HG03139 (cell line): ENCODE results near the gene DOCK9.
"Not testable (repeated sequence)": the region's sequence is repeated elsewhere in the genome, so short reads cannot be mapped to it uniquely, and the experiment has no call there.

Experiments used
- ATAC-seq: cut with Tn5 transposase; IDR thresholded peaks from one replicate; pipeline ENCODE4 v1.9.1; 2021; ENCODE audit not compliant: unreplicated experiment

Gene DOCK9

DNA sequence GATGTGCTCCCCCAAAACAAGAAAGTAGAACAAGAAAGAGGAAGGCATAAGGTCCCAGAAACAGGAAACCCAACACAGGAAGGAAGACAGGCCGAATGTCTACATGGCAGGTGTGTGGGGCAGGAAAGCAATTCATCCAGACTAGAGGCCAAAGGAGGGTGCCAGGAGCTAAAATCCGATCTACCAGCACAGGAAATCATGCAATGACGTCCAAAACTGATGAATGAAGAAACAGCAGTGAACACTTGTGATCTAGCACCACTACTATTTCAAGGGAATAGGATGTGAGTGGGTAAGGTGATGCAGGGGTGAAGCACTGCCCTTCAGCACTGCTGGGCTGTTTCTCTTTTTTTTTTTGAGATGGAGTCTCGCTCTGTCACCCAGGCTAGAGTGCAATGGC lies 59.1 kb downstream of the DOCK9 start:
- no peak for ATAC-seq

DNA sequence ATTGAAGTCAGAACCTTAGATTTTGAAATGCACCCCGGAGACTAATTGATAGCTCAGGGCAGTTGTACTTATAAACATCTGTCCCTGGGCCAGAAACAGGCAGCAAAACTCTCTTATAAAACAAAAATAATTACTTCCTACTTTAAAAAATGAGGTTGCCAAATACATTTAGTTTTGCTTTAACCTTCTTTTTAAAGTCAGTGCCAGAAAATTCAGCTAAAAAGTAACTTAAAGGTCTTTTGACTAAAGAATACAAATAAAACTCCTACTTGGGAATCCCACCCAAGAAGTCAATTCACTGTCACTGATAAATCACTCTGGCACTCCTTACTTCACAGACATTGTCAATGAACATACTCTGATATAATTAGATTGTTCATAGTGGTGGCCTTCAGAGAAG lies 60.7 kb downstream of the DOCK9 start:
- no peak for ATAC-seq

DNA sequence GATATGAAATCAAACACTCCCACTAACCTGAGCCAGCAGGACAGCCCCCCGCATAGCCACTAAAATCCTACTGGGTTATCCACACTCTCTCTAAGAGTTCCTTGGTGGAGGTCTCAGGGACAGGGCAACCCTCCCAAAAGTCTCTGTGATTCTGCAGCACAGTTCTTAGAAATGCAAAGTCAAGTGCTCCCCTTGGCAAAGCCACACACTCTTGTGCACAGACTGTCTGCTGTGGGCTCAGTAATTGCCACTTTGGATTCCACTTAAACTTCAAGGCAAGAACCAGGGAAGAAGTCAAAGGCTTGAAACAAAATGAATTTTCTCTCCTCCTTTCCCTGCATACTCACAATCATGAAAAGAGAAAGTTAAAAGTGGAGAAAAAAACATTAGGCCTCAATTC lies 61.5 kb downstream of the DOCK9 start:
- no peak for ATAC-seq

GRCh38 chr13:98915981-98916380 lies 61.9 kb downstream of the DOCK9 start:
- ATAC-seq: no peak

- ATAC-seq: no peak
These were observed 62.3 kb downstream of the DOCK9 start for GRCh38 chr13:98915563-98915962.

- no peak for ATAC-seq
These were observed 64.1 kb downstream of the DOCK9 start for GRCh38 chr13:98913741-98914140.

DNA sequence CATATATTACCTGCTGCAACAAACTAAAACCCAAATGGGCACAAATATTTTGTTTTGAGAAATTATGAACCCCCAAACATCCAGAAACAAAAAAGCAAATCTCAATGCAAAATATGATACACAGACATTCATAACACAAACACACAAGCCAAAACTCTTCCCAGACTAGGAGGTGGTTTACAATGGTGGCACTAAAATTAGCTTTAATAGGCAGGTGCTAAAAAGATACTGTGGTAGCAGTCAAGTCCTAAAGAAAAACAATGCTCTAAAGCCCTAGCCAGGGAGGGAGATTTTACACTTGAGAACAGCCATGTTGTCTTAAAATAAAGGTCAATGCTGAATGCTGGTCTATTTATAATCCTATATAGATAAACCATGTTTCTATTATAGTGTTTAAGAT lies 65.0 kb downstream of the DOCK9 start:
- ATAC-seq: no peak

DNA sequence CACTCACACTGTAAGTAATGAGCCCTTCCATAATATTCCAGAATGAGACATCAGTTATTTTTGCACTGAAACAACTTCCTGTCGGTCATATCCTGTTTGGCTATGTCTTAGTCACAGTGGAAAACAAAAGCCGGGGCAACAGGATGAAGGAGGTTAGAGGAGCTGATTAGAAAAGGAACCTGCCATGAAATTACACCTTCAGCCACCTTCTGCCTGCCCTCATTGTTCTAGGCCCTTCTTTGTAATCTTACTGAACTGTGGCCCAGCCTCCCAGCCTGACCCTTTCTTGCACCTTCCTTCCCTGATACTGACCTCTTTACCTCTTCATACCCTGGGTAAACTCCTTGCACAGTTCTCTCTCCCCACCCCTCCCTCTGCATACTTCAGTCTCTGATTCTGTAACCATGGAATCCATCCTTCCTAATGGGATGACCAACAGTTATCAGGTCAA lies 67.3 kb downstream of the DOCK9 start:
- ATAC-seq: no peak

GRCh38 chr13:98909016-98909415 lies 68.8 kb downstream of the DOCK9 start:
- ATAC-seq: no peak

- ATAC-seq: no peak
These were observed 70.9 kb downstream of the DOCK9 start for GRCh38 chr13:98906746-98907502.

DNA sequence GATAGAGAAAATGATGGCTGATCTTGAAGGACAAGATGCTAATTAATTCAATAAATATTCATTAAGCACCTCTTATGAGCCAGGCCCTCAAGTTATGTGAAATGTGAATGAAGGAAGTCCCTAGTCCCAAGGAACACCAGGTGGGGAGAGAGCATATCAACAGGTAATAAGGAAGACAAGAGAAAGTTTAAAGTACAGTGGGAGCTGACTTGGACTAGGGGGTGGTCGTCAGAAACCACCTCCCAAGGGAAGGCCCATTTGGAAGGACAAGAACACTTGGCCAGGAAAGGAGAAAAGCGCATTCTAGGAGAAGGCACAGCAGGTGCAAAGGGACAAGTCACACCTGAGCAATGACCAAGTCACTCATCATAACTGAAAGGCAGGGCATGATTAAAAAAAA lies 72.7 kb downstream of the DOCK9 start:
- no peak for ATAC-seq

DNA sequence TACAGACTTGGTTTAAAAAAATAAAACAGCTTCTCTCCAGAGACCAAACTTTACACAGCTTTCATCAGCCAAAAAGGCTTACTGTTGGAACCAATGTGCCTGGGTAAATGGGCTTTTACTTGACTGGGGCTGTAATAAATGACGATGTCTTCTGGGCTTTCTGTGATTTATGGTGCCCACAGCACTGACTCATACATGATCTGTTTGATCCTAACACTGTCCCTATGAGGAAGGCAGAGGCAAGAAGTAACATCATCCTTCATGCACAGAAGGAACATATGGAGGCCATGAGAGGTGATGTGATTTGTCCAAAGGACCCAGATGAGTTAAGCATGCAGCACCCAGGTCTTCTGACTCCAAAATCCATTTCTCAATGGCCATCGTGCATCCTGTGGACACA lies 77.4 kb downstream of the DOCK9 start:
- no peak for ATAC-seq

GRCh38 chr13:98897706-98898105 lies 80.2 kb downstream of the DOCK9 start:
- ATAC-seq: no peak

- ATAC-seq: no peak
These were observed 81.1 kb downstream of the DOCK9 start for GRCh38 chr13:98896868-98897144.

DNA sequence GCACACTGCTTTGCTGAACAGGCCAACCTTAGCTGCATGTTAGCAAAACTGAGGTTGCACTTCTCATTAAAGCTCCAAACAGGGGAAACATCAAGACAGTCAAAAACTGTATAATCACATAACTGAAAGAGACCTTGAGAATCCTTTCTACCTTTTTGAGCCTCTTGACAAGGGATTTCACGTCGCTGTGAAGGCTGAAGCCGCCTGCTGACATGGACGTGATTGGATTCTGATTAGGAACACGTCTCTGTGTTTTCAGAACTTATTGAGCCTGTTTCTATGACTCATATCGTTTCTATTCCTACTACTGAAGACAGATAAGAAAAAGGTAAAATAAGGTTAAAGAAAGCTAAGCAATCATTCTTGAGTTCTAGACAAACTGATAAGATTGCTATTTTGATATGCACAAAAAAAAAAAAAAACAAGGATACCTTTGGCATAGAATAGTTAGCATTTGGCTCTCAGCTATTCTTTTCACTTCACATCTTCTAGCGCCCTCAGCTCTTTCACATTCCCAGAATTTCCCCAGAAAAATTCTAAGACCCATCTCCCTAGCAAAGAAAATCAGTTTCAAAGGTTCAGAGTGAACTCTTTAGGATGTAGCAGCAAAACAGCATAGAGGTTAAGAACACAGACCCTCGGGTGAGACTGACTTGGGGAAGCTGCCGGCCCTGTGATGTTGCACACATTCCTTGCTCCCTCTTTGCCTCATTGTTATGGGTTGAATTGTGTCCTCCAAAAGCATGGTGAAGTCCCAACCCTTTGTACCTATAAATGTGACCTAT lies 81.6 kb downstream of the DOCK9 start:
- ATAC-seq: no peak

- not testable (repeated sequence) for ATAC-seq
These were observed 83.0 kb downstream of the DOCK9 start for GRCh38 chr13:98894814-98895213.

- no peak for ATAC-seq
These were observed 84.5 kb downstream of the DOCK9 start for GRCh38 chr13:98893371-98893770.

GRCh38 chr13:98892821-98893220 lies 85.0 kb downstream of the DOCK9 start:
- ATAC-seq: no peak

DNA sequence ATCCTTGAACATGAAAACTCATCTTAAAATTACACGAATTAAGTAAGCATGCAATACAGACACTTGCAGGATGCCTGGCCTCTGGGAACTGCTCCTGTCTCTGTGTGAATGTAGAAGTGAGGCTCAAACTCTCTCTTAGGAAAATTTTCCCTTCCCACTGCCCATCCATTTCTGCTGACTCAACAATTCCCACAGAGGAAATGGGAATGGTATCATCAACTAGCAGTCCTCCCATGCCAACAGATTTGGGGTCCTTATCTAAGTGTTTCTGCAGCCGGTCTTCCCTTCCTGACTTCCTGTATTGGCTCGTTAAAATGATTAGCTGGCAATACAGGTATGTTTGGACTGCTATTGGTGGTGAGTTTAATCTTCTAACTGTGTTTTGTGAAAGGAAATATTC lies 85.8 kb downstream of the DOCK9 start:
- no peak for ATAC-seq

GRCh38 chr13:98890925-98891324 lies 86.9 kb downstream of the DOCK9 start:
- no peak for ATAC-seq

DNA sequence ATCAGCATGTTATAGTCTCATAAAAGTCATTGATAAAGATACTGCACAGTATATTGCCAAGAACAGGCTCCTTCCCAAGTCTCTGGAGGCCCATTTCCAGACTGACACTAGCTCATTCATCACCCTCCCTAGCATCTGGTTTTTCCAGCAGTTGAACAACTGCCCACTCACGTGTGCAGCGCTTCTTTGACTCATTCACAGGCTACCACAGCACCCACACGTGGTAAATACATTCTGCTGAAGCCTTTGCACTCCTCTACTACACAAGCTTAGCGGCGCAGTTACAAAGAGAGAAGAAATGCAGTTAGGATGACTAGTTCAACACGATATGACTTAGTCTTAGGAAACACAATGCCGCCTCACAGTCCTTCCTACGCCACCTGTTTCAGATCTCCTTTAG lies 87.7 kb downstream of the DOCK9 start:
- no peak for ATAC-seq

GRCh38 chr13:98889419-98890085 lies 88.3 kb downstream of the DOCK9 start:
- ATAC-seq: no peak
